GM08714 (cell line): Measurements from ENCODE around the gene SLC38A9.
"Not testable (repeated sequence)": the region's sequence is repeated elsewhere in the genome, so short reads cannot be mapped to it uniquely, and the experiment has no call there.

ENCODE experiments used
- H3K4me3 ChIP-seq: fragments of 200-500 bp; sonication (Bioruptor generic); 2 replicates; pipeline ENCODE4 v1.5.1; 2014; ENCODE audit warnings: mild to moderate bottlenecking, low read length, inconsistent platforms
- ZNF274 ChIP-seq: IDR thresholded peaks from 2 replicates; pipeline ENCODE4 v1.6.1; 2012; ENCODE audit warnings: mild to moderate bottlenecking, low read depth, low read length

The SLC38A9 gene

GRCh38 chr5:55621229-55621628, 90.9 kb downstream of the SLC38A9 start:
- H3K4me3 ChIP-seq: no peak overlapping the region
- TF ChIP-seq ZNF274: no peak

- no peak overlapping the region for H3K4me3 ChIP-seq
- TF ChIP-seq ZNF274: no peak
These were observed 91.4 kb downstream of the SLC38A9 start for GRCh38 chr5:55620766-55621160.

DNA sequence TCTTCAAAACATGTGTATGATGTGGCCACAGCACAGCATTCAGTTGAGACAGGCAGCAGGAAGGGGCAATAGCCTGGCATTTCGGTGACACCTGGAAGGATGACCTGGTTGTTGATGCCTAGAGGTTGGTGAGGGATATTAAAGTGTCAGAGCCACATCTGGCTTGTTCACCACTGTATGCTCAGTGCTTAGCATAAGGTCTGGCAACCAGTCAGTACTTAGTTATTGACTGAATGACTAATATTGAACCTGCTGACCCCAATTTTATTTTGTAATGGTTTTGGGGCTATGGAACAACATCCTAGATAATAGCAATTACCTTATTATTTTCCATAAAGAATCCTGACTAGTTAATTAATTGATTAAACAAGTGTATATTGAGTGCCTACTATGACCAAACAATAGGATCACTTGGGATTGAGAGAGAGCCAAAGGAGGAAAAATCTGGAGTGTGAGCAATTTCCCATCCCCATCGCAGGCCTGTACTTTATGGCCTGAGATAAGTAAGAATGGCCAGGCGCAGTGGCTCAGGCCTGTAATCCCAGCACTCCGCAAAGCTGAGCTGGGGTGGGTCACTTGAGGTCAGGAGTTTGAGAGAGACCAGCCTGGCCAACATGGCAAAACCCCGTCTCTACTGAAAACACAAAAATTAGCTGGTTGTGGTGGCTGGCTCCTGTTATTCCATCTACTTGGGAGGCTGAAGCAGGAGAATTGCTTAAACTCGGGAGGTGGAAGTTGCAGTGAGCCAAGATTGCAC, 91.9 kb downstream of the SLC38A9 start:
- TF ChIP-seq ZNF274: no peak
- no peak overlapping the region for H3K4me3 ChIP-seq

GRCh38 chr5:55618318-55618717, 93.8 kb downstream of the SLC38A9 start:
- TF ChIP-seq ZNF274: no peak
- H3K4me3 ChIP-seq: no peak overlapping the region

DNA sequence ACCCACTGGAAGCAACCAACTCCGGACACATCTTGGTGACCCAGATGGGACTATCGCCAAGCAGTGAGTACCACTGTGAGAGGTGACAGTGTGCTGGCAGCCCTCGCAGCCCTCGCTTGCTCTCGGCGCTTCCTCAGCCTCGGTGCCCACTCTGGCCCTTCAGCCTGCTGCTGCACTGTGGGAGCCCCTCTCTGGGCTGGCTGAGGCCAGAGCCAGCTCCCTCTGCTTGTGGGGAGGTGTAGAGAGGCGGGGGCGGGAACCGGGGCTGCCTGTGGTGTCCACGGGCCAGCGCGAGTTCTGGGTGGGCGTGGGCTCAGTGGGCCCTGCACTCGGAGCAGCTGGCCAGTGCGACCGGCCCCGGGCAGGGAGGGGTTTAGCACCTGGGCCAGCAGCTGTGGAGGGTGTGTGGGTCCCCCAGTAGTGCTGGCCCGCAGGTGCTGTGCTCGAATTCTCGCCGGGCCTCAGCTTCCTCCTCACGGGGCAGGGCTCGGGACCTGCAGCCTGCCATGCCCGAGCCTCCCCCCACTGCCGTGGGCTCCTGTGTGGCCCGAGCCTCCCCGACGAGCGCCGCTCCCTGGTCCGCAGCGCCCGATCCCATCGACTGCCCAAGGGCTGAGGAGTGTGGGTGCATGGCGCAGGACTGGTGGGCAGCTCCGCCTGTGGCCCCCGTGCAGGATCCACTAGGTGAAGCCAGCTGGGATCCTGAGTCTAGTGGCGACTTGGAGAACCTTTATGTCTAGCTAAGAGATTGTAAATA, 98.8 kb downstream of the SLC38A9 start:
- TF ChIP-seq ZNF274: no peak
- no peak overlapping the region for H3K4me3 ChIP-seq

- no peak overlapping the region for H3K4me3 ChIP-seq
- no peak for TF ChIP-seq ZNF274
These were observed 101.6 kb downstream of the SLC38A9 start for GRCh38 chr5:55610542-55610941.

- no peak overlapping the region for H3K4me3 ChIP-seq
These were observed 102.7 kb downstream of the SLC38A9 start for GRCh38 chr5:55609413-55609812.

GRCh38 chr5:55608595-55609349, 103.4 kb downstream of the SLC38A9 start:
- H3K4me3 ChIP-seq: no peak overlapping the region
- no peak for TF ChIP-seq ZNF274

More at GRCh38 chr5:55609413-55609812, 102.7 kb downstream of the SLC38A9 start:
- TF ChIP-seq ZNF274: no peak

DNA sequence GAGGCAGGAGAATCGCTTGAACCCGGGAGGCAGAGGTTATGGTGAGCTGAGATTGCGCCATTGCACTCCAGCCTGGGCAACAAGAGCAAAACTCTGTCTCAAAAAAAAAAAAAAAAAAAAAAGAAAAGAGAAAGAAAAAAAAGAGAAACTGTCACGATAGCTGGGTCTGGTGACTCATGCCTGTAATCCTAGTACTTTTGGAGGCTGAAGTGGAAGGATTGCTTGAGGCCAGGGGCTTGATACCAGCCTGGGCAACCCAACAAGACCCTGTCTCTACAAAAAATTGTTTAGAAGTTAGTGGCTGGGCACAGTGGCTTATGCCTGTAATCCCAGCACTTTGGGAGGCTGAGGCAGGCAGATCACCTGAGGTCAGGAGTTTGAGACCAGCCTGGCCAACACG, 104.8 kb downstream of the SLC38A9 start:
- H3K4me3 ChIP-seq: not testable (repeated sequence)

DNA sequence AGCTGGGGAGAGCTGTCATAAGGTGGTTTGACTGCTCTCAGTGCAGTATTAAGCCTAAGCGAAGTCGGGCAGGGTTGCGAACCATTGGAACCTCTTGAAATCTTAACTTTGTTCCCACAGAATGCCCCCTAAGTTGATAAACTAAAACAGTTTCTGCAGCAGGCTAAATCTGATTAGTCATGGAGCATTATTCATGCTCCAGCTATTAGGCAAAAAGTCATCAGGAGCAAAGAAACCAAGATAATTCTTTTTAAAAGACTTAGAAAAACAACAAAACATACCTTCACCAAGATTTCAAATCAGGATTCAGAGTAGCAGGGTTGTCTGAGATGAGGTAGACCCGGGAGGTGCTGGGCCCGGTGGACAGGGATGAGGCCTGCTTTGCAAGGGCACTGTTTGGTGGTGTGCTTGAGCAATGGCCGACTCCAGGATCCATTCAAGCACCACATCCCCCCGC, 107.5 kb downstream of the SLC38A9 start:
- TF ChIP-seq ZNF274: no peak
- H3K4me3 ChIP-seq: no peak overlapping the region

DNA sequence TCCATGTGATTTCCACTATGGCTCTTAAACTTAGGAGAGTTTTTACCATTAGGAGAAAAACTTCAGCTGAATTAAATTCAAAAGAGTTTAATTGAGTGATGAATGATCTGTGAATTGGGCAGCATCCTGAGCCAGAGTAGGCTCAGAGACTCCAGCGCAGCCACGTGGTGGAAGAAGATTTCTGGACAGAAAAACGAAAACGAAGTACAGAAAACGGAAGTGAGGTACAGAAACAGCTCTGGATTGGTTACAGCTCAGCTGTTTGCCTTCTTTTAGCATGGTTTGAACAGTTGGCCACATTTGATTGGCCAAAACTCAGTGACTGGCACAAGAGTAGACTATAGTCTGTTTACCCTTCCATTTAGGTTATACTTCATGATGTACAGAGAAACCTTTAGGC, 108.2 kb downstream of the SLC38A9 start:
- TF ChIP-seq ZNF274: no peak

GRCh38 chr5:55601628-55602027, 110.5 kb downstream of the SLC38A9 start:
- no peak for TF ChIP-seq ZNF274
- no peak overlapping the region for H3K4me3 ChIP-seq

More for the DNA sequence above, 108.2 kb downstream of the SLC38A9 start:
- no peak overlapping the region for H3K4me3 ChIP-seq

- no peak overlapping the region for H3K4me3 ChIP-seq
- no peak for TF ChIP-seq ZNF274
These were observed 110.9 kb downstream of the SLC38A9 start for GRCh38 chr5:55601204-55601618.

GRCh38 chr5:55600497-55601203, 111.5 kb downstream of the SLC38A9 start:
- no peak for TF ChIP-seq ZNF274
- no peak overlapping the region for H3K4me3 ChIP-seq

GRCh38 chr5:55600086-55600485, 112.0 kb downstream of the SLC38A9 start:
- H3K4me3 ChIP-seq: no peak overlapping the region
- TF ChIP-seq ZNF274: no peak
